Adipose tissue (tissue), 3 donors: Measurements from ENCODE around the gene COPS9. TPM values are rescaled to one million over a fixed set of nuclear protein-coding genes. Genes with fewer than 3 reads are reported as not detected.

Experiments
- H3K27ac ChIP-seq: one replicate; pipeline ENCODE4 v1.5.1; 2013; ENCODE audit warnings: low read depth, low read length
- WGBS, 3 donors: extraction: QIAGEN DNeasy Blood & Tissue Kit; methylation state at CpG; one replicate each; pipeline ENCODE4 v1.1.7; 2013; 5-methylcytosine and 5-hydroxymethylcytosine counted together
- polyA plus RNA-seq, 3 donors: library from polyadenylated mRNA; stranded (reverse); fragments of 200-250 nt; gene quantifications; one replicate each; pipeline ENCODE4 v1.2.3, GENCODE V29; 2013
- donor health status: healthy with polysubstance abuse.
- donor health status: Bipolar disorder and iron deficiency.
- donor health status: healthy.

Gene COPS9
- polyA plus RNA-seq, 3 donors = 149 to 446 (median 335) TPM

DNA sequence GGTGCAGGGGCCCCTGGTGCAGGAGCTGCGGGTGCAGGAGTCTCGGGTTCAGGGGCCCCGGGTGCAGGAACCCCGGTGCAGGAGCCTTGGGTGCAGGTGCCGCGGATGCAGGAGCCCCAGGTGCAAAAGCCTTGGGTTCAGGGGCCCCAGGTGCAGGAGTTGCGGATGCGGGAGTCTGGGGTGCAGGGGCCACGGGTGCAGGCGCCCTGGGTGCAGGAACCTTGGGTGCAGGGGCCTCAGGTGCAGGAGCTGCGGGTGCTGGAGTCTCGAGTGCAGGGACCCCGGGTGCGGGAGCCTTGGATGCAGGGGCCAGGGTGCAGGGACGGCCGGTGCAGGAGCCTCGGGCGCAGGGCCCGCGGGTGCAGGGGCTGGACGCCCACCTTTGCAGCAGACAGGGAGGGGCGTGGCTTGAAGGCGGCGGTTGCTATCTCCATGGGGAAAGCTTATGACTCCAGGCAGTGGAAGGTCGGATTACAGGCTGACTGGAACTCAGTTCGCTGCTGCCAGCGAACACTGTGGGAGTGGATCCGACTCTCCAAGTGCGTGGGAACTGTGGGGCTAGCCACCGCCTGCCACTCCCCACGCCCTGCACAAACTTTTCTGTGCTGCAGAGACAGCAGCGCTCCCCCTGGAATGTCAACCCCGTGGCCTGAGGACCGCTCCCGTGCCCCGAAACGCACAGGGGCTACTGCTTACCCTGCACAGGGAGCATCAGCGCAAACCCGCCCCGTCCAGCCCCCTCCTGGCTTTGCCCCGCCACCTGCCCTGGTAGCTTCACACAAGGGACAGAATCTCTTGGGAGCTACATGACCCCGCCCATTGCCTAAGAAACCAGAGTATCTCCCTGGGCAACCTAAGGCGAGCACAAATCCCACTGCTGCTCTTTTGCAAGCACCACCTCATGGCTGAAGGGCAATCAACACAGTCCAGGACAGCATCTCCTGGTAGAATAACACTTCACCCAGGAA, 40.3 kb downstream of the COPS9 start:
- WGBS, 3 donors = 3 to 7% (median 6%) methylated on average over 43 of the region's 43 CpGs
- H3K27ac ChIP-seq = no peak overlapping the region

DNA sequence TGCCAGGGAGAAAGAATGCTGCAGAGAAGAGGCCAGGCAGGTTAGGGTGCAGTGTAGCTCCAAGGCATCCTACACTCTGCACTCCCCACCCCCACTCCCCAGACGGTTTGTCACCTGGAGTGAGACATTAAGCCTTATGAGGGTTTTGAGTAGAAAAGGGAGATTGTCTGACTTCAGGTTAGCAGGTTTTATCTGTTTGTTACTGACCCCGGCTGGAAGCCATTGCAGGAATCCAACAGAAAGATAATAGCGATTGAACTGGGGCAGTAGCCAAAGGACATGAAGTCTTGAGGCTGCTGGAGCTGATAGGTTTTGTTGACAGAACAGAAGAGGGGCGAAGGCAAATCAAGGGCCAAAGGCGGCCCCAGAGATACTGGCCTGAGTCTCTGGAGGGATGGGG, 46.8 kb downstream of the COPS9 start:
- WGBS, 3 donors = 25 to 74% (median 69%) methylated on average over 5 of the region's 5 CpGs

DNA sequence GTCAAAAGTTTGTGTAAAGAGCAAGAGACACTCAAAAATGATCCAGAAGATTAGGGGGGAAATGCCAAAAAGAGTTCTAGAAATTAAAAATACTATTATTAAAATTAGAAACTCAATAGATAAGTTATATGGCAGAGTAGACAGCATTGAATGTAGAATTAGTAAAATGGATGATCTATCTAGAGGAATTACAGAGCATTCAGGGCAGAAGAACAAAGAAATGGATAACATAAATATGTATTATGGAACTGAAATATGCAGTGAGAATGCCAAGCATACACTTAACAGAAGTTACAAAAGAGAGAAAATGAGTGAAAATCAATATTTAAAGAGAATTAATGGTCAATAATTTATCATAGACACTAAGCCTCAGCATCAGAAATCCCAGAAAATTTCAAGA, 49.5 kb downstream of the COPS9 start:
- no peak overlapping the region for H3K27ac ChIP-seq

More for the DNA sequence above, 46.8 kb downstream of the COPS9 start:
- no peak overlapping the region for H3K27ac ChIP-seq

Other genes starting within 250 kb of the COPS9 start
- gene NDUFA10, start 111.0 kb downstream of the COPS9 start, polyA plus RNA-seq = 100 to 1,000 TPM in 1 of 3 donors, 10 to 100 TPM in 2; 59.7 to 112 (median 60.6) TPM
- not detected for gene OR6B2, start 105.9 kb downstream of the COPS9 start, polyA plus RNA-seq
- not detected for gene OR6B3, start 82.8 kb downstream of the COPS9 start, polyA plus RNA-seq
- gene OTOS, start 4.4 kb upstream of the COPS9 start, polyA plus RNA-seq = under 1 TPM in 1 of 3 donors, not detected in 2; 0.58 TPM